ENCODE data around the gene TNNC1. TPM values are rescaled to one million over a fixed set of nuclear protein-coding genes. Genes with fewer than 3 reads are reported as not detected.

Gene TNNC1
- polyA plus RNA-seq, 3 donors, result not detected

DNA sequence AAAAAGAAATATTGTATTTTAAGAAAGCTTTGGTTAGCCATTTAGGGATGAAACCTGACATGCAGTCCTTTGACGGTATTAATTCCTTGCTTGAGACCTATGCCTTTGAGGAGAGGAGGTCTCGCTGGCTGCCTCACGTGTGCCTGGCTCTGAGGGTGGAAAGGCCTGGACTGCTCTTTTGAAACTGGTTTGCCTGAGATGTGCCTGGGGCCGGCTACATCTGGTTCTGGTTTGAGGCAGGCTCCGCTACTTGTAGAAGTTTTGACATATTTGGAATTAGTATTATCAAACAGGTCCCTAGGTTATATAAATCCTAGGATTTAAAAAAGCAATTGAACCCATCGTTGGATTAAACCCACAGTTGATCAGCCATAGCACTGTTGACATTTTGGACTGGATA, 8.0 kb upstream of the TNNC1 start:
- H3K79me2 ChIP-seq (ENCODE audit: insufficient read depth, low read length), result peaks cover 64% of the 10 kb centered on the region
- intact Hi-C loops (cut with micrococcal nuclease), result no loop called here
- no peak for TF ChIP-seq CTCF (IDR thresholded peaks at IDR 0.05)
- no peak overlapping the region for H3K4me2 ChIP-seq (replicated peaks; ENCODE audit: extremely low read depth, low read length, poor library complexity, severe bottlenecking)
- H3K4me1 ChIP-seq (ENCODE audit: control insufficient read depth in 1 of 2, insufficient read depth in 2 of 2, low read length in 2 of 2), result peaks cover 24 to 28% of the 10 kb centered on the region in 2 donors
- 91% methylated on average over 5 of the region's 6 CpGs for WGBS (ENCODE audit: insufficient coverage)
- Mint-ChIP-seq H3K4me1 (peaks cover 31% of the 10 kb centered on the region), H3K9me3 (no peaks in the 10 kb centered on the region), H3K36me3 (peaks cover 47 to 76% of the 10 kb centered on the region in 2 donors), H3K27me3 (ENCODE audit: low read depth in 3 of 3) (peaks cover 0 to 2% (median 2%) of the 10 kb centered on the region in 3 donors), H3K27ac (peak overlapping the region in 2 of 7 donors; percentile 11 to 89), H3K4me3 (no peak overlapping the region)
- H3K4me3 ChIP-seq (replicated peaks in 1 of 3; ENCODE audit: low read depth in 2 of 3, low read length in 3 of 3), result no peak overlapping the region
- no peak overlapping the region for H3K9ac ChIP-seq (ENCODE audit: insufficient read depth, low read length, poor library complexity, severe bottlenecking)
- H2AFZ ChIP-seq (ENCODE audit: insufficient read depth, low read depth, low read length, poor library complexity, severe bottlenecking), result no peak overlapping the region
- H4K20me1 ChIP-seq (ENCODE audit: insufficient read depth, low read length), result peaks cover 26% of the 10 kb centered on the region
- peaks cover 36 to 74% of the 10 kb centered on the region in 2 donors for H3K36me3 ChIP-seq (replicated peaks in 1 of 2; ENCODE audit: control insufficient read depth in 1 of 2, insufficient read depth in 2 of 2, low read length in 2 of 2)
- no peaks in the 10 kb centered on the region for H3K9me3 ChIP-seq (replicated peaks in 1 of 2; ENCODE audit: control insufficient read depth in 1 of 2, insufficient read depth in 1 of 2, low read length in 2 of 2)
- no peak for DNase-seq
- no peak overlapping the region for H3K27ac ChIP-seq (ENCODE audit: low read depth in 1 of 2, low read length in 2 of 2)
- no peaks in the 10 kb centered on the region for H3K27me3 ChIP-seq (ENCODE audit: control insufficient read depth in 2 of 2, insufficient read depth in 2 of 2, low read length in 2 of 2)

- DNase-seq, result no peak
- 92% methylated on average over 6 of the region's 14 CpGs for WGBS (ENCODE audit: insufficient coverage)
- no peak overlapping the region for H3K27ac ChIP-seq (ENCODE audit: low read depth in 1 of 2, low read length in 2 of 2)
- intact Hi-C loops (cut with micrococcal nuclease), result loop anchor here in 1 of 2 donors (5.0 kb wide), 1 partner anchor 78 kb away; the partner anchor contains the start of gene UQCC5
- H3K4me3 Mint-ChIP-seq, result no peak overlapping the region
- H3K4me1 ChIP-seq (ENCODE audit: control insufficient read depth in 1 of 2, insufficient read depth in 2 of 2, low read length in 2 of 2), result peaks cover 41 to 46% of the 10 kb centered on the region in 2 donors
- H3K36me3 ChIP-seq (replicated peaks in 1 of 2; ENCODE audit: control insufficient read depth in 1 of 2, insufficient read depth in 2 of 2, low read length in 2 of 2), result peaks cover 27 to 49% of the 10 kb centered on the region in 2 donors
- H4K20me1 ChIP-seq (ENCODE audit: insufficient read depth, low read length), result peaks cover 27% of the 10 kb centered on the region
- H3K27ac Mint-ChIP-seq, result no peak overlapping the region
- H3K9me3 Mint-ChIP-seq, result no peaks in the 10 kb centered on the region
- peaks cover 60% of the 10 kb centered on the region for H3K79me2 ChIP-seq (ENCODE audit: insufficient read depth, low read length)
- peaks cover 38 to 49% of the 10 kb centered on the region in 2 donors for H3K36me3 Mint-ChIP-seq
- H3K4me3 ChIP-seq (replicated peaks in 1 of 3; ENCODE audit: low read depth in 2 of 3, low read length in 3 of 3), result no peak overlapping the region
- H3K9me3 ChIP-seq (replicated peaks in 1 of 2; ENCODE audit: control insufficient read depth in 1 of 2, insufficient read depth in 1 of 2, low read length in 2 of 2), result no peaks in the 10 kb centered on the region
- no peak overlapping the region for H3K4me2 ChIP-seq (replicated peaks; ENCODE audit: extremely low read depth, low read length, poor library complexity, severe bottlenecking)
- no peak for TF ChIP-seq CTCF (IDR thresholded peaks at IDR 0.05)
- H2AFZ ChIP-seq (ENCODE audit: insufficient read depth, low read depth, low read length, poor library complexity, severe bottlenecking), result no peak overlapping the region
- H3K27me3 ChIP-seq (ENCODE audit: control insufficient read depth in 2 of 2, insufficient read depth in 2 of 2, low read length in 2 of 2), result no peaks in the 10 kb centered on the region
- H3K4me1 Mint-ChIP-seq, result peaks cover 47% of the 10 kb centered on the region
- no peak overlapping the region for H3K9ac ChIP-seq (ENCODE audit: insufficient read depth, low read length, poor library complexity, severe bottlenecking)
- peaks cover 0 to 6% (median 2%) of the 10 kb centered on the region in 3 donors for H3K27me3 Mint-ChIP-seq (ENCODE audit: low read depth in 3 of 3)
These were observed 5.1 kb upstream of the TNNC1 start for GRCh38 chr3:52458770-52459545.
